ENCODE measurements around the gene CCDC152.
"Not testable (repeated sequence)": the region's sequence is repeated elsewhere in the genome, so short reads cannot be mapped to it uniquely, and the experiment has no call there.

The CCDC152 gene

DNA sequence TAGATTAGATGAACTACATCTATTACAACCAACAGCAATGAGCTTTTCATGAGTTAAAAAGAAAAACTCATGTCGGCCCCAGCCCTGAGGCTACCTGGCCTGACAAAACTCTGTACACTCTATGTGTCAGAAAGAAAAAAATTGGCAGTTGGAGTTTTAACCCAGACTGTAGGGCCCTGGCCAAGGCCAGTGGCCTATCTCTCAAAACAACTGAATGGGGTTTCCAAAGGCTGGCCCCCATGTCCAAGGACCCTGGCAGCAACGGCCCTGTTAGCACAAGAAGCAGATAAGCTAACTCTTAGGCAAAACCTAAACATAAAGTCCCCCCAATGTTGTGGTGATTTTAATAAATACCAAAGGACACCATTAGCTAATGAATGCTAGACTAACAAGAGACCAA lies 59.9 kb downstream of the CCDC152 start:
- not testable (repeated sequence) for DNase-seq

DNA sequence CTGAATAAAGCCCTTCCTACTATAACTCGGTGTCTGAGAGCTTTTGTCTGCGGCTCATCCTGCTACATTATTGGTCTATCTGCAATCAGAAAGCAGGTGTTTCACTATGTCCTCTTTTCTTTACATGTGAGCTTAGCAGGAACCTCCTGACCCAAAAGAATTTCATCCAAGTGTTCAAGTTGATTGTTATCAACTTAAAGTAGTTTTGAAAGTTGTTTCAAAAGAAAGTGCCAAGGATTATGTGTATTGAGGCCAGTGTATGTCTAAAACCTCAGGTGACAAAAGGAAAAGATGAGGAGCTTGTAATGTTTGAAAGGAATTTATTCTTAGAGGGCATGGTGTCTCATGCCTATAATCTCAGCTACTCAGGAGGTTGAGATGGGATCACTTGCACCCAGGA lies 63.1 kb downstream of the CCDC152 start:
- no peak for DNase-seq

DNA sequence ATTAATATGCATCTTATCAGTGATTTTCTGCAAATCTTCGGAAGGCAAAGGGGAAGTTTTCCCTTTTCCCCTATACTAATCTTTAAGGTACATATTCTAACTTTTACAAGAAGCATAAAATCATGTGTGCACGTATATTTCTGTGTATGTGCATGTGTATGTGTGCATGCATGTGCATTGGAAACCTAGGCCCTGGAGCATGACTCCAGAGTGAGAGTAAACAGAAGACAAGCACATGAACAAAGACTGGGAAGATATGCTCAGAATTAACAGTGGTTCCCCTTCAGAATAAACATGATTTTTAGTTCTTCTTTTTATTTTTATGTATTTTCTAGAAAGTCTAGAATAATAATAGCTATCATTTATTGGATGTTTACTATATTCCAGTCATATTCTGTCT lies 65.9 kb downstream of the CCDC152 start:
- no peak for DNase-seq

DNA sequence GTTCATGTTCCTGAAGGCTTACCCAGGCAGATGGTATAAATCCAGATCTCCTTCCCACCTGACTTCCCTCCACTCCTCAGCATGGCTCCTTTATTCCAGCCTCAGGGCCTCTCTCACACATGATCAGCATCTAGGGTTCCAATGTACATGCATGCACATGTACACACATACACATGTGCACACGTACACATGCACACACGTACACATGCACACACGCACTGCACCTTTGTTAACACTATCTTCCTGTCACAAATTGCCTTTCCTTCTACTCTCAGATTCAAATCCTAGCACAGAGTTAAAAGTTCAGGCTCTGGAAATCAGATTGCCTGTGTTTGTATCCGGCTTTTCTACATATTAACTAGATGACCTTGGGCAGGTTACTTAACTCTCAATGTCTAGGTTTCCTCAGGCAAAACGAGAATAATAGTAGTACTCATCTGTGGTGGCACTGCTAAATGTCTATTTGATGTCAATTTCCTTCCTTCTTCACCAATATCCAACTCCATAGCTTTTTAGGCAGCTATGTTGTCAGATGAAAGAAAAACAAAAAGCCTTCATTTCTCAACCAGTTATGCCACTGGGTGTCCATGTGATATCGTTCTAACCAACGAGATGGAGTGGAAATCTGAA lies 67.8 kb downstream of the CCDC152 start:
- no peak for DNase-seq

DNA sequence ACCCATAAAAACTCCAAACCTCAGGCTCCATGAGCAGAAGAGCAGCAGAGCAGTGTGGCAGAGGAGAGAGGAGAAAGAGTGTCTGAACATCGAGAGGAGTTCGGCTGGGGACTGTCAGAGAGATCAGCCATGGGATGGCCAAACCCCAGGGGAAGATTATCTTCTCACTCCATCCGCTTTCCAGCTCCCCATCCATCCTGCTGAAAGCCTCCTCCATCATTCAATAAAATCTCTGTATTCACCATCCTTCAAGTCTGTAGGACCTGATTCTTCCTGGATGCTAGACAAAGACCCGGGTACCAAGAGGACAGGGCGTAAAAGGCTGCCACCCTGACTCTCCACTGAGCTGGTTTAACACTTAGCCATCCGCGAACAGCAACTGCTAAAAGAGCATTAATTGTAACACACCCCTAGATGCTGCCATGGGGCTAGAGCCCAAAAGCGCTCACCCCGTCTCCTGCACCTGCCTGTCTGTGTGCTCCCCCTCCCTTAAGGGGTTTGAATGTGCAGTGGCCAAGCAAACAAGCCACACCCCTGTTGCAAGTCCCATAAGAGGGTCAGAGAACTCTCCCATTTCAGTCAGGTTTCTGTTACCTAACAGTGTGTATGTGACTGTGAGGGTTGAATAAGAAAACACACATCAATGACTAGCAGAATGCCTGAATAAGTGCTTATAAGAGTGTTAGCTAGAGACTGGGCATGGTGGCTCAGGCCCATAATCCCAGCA lies 69.0 kb downstream of the CCDC152 start:
- no peak for DNase-seq

DNA sequence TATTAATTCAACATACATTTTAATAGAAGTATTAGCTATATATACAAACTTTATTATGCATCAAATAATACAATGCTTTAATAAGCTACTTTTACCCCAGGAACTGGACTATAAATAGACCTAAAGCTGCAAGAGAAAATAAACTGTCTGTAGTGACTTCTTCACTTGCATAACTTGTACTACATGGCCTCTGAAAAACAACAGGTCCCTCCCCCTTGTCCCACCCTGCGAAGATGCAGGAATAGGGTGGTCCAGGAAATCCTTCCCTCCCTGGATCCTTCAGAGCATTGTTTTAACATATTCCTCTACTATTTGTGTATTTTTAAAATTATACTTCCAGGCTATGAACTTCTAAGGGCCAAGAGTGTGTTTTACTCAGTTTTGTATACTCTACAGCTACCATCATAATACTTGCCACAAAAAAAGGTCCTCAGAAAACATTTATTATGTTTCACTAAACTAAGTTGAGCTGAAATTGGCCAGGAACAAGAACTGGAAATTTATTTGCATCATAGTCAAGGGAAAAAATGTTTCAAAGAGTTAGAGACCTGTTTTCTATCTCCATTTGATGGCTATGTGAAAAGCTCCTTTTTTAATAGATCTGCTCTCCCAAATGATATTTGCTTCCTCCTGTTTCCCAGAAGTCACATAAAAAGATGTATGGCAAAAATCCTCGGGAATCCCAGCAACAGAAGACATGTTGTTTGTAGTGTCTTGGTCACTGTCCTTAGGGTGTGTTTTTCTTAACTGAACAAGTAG lies 70.3 kb downstream of the CCDC152 start:
- DNase-seq = no peak

DNA sequence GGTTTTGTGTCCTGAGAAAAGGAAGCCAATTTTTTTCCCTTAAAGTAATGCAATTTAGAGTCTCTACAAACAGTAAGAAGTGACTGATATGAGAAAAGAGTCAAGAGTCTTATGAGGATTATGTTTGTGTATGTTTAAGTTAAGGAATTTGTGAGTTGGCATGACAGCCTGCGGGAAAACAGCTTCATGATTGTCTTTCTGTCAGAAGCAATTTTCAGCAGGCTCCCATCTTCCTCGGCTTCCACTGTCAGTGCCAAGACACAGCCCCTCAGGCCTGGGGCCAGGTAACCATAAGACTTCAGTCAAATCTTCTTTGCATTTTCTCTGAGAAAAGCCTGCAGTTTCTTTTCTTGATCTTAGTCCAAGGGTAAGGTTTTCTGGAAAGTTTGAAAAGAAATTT lies 72.1 kb downstream of the CCDC152 start:
- no peak for DNase-seq

DNA sequence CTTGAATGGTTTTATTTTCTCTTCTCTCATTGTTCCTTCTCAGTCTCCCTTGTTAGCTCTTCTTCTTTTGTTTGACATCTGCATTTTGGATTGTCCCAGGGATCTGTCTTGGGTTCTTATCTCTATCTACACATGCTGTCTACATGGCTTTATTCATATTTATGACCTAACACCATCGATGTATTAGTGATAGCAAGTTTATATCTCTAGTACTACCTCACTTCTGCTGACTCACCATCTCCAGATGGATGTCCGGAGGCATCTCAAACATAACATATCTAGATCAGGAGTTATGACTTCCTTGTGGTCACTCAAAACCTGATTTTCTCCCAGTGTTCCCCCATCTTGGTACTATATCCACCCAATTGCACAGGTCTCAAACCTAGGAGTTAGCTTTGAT lies 74.3 kb downstream of the CCDC152 start:
- DNase-seq = no peak

DNA sequence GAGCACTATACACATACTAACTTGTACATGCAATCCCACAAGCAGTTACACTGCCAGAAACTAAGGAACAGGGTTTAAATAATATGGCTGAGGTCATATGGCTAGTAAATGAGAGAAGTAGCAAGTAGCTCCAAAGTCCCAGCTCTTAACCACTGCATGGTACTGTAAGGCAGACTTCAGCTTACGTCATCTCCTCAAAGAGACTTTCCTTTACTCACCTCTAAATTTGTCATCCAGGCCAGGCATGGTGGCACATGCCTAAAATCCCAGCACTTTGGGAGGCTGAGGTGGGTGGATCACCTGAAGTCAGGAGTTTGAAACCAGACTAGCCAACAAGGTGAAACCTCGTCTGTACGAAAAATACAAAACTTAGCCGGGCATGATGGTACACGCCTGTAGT lies 75.4 kb downstream of the CCDC152 start:
- DNase-seq = no peak

DNA sequence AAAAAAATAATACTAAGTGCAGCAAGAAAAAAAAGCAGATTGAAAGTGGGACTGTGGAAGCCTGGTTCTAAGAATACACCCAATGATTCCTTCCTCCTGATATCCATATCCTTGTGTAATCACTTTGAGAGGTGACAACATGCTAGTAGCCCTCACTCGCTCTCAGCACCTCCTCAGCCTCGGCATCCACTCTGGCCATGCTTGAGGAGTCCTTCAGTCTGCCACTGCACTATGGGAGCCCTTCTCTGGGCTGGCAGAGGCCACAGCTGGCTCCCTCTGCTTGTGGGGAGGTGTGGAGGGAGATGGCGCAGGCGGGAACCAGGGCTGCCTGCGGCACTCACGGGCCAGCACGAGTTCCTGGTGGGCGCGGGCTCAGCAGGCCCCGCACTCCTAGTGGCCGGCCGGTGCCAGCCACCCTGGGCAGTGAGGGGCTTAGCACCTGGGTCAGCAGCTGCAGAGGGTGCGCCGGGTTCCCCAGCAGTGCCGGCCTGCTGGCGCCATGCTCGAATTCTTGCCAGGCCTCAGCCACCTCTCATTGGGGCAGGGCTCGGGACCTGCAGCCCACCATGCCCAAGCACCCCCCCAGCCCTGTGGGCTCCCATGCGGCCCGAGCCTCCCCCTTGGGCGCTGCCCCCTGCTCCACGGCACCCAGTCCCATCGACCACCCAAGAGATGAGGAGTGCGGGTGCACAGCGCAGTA lies 79.6 kb downstream of the CCDC152 start:
- no peak for DNase-seq

DNA sequence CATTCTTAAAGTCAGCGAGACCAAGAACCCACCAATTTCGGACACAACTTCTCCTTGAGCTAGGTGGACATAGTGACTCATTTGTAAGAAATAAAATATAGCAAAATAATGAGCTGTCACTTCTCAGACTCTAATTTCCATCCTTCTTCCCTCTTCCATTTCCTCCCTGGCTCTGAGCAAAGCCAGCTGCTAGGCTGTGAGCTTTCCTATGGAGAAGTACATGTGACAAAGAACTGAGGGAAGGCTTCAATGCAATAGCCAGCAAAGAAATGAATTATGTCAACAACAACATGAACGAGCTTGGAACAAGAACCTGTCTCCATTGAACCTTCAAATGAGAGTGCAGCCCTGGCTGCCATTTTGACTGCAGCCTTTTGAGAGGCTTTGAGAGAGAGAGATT lies 81.0 kb downstream of the CCDC152 start:
- no peak for DNase-seq

DNA sequence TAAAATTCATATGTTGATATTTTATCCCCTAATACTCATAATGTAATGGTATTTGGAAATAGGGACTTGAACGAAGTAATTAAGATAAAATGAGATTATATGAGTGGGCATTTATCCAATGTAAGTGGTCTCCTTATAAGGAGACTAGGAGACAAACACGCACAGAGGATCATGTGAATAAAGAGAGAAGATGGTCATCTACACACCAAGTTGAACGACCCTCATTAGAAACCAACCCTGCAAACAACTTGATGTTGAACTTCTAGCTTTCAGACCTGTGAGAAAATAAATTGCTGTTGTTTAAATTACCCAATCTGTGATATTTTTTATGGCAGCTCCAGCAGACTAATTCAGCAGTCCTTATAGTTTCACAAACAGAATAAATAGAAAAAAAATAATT lies 82.6 kb downstream of the CCDC152 start:
- DNase-seq = no peak

DNA sequence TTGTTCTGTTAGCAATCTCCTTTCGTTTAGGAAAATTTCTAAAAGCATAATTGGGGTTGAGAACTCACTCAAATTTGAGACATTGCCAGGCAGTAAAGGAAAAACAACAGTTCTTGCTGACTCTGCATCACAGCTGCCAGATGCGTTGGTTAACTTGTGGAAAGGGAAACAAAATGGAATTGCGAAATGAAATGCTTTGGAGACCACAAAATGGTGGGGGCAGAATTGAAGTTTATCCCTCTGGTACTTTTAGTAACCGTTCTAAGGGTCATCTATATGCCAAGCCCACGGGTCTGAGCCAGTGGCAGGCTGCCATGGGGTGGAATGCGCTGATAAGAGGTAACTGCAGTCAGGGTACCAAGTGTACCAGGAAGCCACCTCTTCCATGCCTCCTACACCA lies 83.7 kb downstream of the CCDC152 start:
- no peak for DNase-seq

DNA sequence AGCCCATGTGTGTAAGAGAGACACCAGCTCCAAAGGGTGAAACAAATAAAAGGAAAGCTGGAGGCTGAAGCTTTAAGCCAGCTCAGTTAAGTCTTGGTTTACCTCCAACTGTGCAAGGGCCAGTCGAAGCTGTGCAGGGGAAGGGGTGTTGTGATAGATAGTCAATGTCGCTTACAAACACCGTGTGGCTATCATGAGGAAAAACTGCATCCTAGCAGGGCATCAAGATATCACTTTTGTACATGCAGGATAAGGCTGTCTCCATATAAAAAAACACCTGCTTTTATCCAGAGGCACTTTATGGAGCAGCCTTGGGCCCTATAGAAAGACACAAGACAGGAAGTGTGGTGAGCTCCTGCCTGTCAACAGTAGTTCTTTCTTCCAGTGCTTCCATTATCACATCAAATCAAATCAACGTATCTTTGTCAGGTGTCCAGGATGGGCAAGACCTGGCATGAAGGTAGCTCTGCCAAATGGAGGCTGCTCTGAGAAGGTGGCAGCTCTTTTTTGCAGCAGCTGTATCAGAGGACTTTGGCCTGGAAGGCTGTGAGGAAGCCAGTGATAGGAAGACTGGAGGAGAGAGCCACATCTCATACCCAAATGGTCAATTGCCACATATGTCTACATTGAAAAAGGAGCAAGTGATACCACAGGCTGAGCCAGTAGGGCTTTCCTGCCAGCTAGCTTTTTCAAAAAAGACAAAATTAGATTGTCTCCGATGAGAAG lies 84.4 kb downstream of the CCDC152 start:
- DNase-seq = no peak

DNA sequence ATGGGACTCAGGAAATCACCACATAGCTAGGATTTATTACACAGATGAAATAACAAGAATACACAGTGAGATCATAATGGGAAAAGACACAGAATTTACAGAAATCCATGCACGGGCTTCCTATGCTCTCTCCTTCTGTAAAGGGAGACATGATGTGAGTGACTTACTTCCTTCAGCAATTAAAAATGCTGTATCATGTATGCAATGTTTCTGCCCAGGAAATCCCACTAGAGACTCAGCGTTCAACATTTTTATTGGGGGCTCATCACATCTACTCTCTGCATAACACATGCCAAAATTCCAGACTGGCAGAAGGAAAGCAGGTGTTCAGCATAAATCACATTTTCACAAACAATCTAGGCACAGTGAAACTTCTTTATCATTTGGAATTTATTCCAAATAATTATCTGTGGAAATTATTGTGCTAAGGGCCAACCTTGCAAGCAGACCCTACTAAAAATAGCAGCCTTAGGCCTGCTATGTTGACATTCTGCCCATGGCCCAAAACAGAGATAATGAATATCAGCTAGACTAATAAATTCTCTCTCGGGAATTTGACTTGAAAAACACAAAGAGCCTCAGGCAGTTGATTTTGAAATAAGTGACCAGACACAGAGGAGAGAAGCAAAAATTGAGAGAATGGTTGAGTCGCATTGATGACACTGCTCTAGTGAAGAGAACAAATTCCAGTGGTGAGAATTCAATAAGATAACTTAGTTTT lies 86.5 kb downstream of the CCDC152 start:
- no peak for DNase-seq

DNA sequence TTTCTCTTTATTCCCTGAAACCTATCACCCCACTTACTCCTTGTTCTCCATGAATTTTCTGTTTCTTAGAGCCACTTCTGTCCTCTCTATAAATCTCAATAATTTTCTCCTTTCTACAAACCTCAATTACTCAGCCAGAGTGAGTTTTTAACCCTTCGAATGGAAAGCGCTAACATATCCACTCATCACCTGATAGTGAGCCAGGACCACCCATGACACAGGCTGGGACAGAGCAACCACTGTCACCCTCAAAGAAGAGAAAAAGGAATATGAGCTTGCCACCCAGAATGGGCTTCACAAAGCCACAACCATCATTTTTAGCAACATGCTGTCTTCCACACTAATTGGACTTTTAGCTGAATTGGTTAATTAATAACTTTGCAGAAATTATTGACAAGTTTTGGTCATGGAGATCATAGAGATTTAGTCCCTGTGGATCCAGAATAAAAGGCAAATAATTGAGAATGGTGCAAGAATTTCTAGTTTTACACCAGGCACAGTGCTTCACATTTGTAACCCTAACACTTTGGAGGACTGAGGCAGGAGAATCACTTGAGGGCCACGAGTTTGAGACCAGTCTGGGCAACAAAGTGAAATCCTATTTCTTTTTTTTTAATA lies 87.2 kb downstream of the CCDC152 start:
- no peak for DNase-seq

DNA sequence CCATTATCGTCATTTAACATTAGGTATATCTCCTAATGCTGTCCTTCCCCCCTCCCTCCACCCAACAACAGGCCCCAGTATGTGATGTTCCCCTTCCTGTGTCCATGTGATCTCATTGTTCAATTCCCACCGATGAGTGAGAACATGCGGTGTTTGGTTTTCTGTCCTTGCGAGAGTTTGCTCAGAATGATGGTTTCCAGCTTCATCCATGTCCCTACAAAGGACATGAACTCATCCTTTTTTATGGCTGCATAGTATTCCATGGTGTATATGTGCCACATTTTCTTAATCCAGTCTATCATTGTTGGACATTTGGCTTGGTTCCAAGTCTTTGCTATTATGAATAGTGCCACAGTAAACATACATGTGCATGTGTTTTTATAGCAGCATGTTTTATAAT lies 87.8 kb downstream of the CCDC152 start:
- DNase-seq = not testable (repeated sequence)

DNA sequence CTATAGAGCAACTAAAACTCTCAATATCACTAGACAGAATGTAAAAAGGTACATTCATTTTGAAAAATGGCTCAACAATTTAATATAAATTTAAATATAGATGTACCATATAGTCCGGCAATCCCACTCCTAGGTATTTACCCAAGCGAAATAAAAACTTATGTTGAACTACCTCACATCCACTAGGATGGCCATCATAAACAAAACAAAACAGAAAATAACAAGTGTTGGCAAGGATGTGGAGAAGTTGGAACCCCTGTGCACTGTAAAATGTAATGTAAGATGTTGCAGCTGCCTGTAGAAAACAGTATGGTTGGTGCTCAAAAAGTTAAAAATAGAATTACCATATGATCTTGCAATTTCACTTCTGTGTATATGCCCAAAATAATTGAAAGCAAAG lies 91.9 kb downstream of the CCDC152 start:
- DNase-seq = no peak

DNA sequence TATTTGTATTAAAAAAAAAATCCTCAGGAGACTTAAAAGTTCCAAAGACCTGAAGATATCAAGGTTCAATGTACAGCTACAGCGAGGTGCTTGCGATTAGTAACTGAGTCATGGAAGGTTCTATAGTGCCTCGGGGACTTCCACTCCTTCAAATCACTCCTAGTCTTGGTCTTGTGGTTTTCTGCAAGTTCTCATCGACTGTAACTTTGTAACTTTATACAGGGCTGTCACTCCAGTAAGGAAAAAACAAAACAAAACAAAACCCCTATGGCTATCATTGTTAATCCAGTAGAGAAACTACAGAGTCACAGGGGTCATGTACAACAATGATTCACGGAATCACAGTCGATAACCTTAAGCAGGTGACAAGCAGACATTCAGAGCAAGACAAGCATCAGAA lies 94.9 kb downstream of the CCDC152 start:
- no peak for DNase-seq
